HepG2 (cell line): ENCODE measurements around the gene LRRC25. TPM values are rescaled to one million over a fixed set of nuclear protein-coding genes. Genes with fewer than 3 reads are reported as not detected.

Experiments
- CBX2 ChIP-seq, 2 experiments: fragments of 200-600 bp in 1 of 2; sonication (generic); formaldehyde crosslinking in 1 of 2; IDR thresholded peaks; 2 replicates each; pipeline versions ENCODE4 v1.7.0 to v1.8.1; 2018 to 2022; ENCODE audit warnings: low read depth in 2 of 2, low read length in 1 of 2, mild to moderate bottlenecking in 1 of 2, missing genetic modification reagents in 1 of 2
- CENPX ChIP-seq: sonication (generic); formaldehyde crosslinking; IDR thresholded peaks from 2 replicates; pipeline ENCODE4 v1.9.0; 2021; ENCODE audit warnings: mild to moderate bottlenecking, missing genetic modification reagents, moderate library complexity
- HMGA1 ChIP-seq: sonication (generic); formaldehyde crosslinking; conservative IDR thresholded peaks from 2 replicates; pipeline ENCODE4 v1.4.0; 2020; ENCODE audit warnings: missing genetic modification reagents
- HOXD1 ChIP-seq: sonication (generic); formaldehyde crosslinking; IDR thresholded peaks from 2 replicates; pipeline ENCODE4 v1.5.0; 2020; ENCODE audit warnings: missing genetic modification reagents
- KLF11 ChIP-seq: IDR thresholded peaks from 2 replicates; pipeline ENCODE4 v1.6.1; 2016; ENCODE audit warnings: missing compliant biosample characterization
- KLF16 ChIP-seq, 2 experiments: sonication (generic) in 1 of 2; formaldehyde crosslinking in 1 of 2; IDR thresholded peaks; 2 replicates each; pipeline versions ENCODE4 v1.6.1 to v1.8.0; 2016 to 2023; ENCODE audit warnings: missing genetic modification reagents in 2 of 2, missing compliant biosample characterization in 1 of 2
- MAZ ChIP-seq, 2 experiments: sonication (generic) in 1 of 2; formaldehyde crosslinking in 1 of 2; IDR thresholded peaks; 2 replicates each; pipeline versions ENCODE4 v1.5.0 to v1.6.1; 2012 to 2020; ENCODE audit warnings: low read depth in 2 of 2, mild to moderate bottlenecking in 2 of 2, borderline replicate concordance in 1 of 2, improper control_type of control experiment in 1 of 2, low read length in 1 of 2, missing genetic modification reagents in 1 of 2, moderate library complexity in 1 of 2
- NFIC ChIP-seq: IDR thresholded peaks from 2 replicates; pipeline ENCODE4 v1.6.1; 2012; ENCODE audit warnings: mild to moderate bottlenecking, low read length, inconsistent platforms
- SAP130 ChIP-seq: IDR thresholded peaks from 2 replicates; pipeline ENCODE4 v1.6.1; 2016; ENCODE audit warnings: low read depth
- YEATS4 ChIP-seq: sonication (generic); formaldehyde crosslinking; IDR thresholded peaks from 2 replicates; pipeline ENCODE4 v1.4.0; 2020; ENCODE audit warnings: missing genetic modification reagents, borderline replicate concordance
- ZEB1 ChIP-seq: IDR thresholded peaks from 2 replicates; pipeline ENCODE4 v1.6.1; 2012; ENCODE audit warnings: mild to moderate bottlenecking, low read depth, inconsistent platforms; ENCODE audit not compliant: insufficient replicate concordance
- ZFP62 ChIP-seq: sonication (generic); formaldehyde crosslinking; IDR thresholded peaks from 2 replicates; pipeline ENCODE4 v1.4.0; 2020; ENCODE audit warnings: missing genetic modification reagents
- ZNF501 ChIP-seq: sonication (generic); formaldehyde crosslinking; IDR thresholded peaks from 2 replicates; pipeline ENCODE4 v1.5.1; 2020; ENCODE audit warnings: mild to moderate bottlenecking, moderate library complexity, missing genetic modification reagents
- ZNF543 ChIP-seq: sonication (generic); formaldehyde crosslinking; IDR thresholded peaks from 2 replicates; pipeline ENCODE4 v1.4.0; 2020; ENCODE audit warnings: mild to moderate bottlenecking, missing genetic modification reagents
- ZNF777 ChIP-seq: sonication (generic); formaldehyde crosslinking; IDR thresholded peaks from 2 replicates; pipeline ENCODE4 v1.4.0; 2020; ENCODE audit warnings: missing genetic modification reagents
- ZNF83 ChIP-seq: sonication (generic); formaldehyde crosslinking; IDR thresholded peaks from 2 replicates; pipeline ENCODE4 v1.4.0; 2020; ENCODE audit warnings: missing genetic modification reagents, mild to moderate bottlenecking, borderline replicate concordance
- polyA plus RNA-seq, 8 experiments: library from polyadenylated mRNA; depleted of rRNA in 3 of 8; stranded (reverse) in 7 of 8; unstranded in 1 of 8; fragments of >200 nt; fragmentation: Illumina TruSeq in 4 of 8; extraction: Trizol in 4 of 8; gene quantifications; 2 replicates each; pipeline versions ENCODE4 v1.2.1 to v1.2.3, GENCODE V29; 2011 to 2016; ENCODE audit warnings: low read depth in 4 of 8, missing spikeins in 1 of 8, mixed read lengths in 1 of 8; ENCODE audit not compliant: insufficient read depth in 1 of 8
- total RNA-seq, 5 experiments: library from RNA; depleted of rRNA; stranded (reverse); fragments of >200 nt; fragmentation: Illumina TruSeq; extraction: Trizol; gene quantifications; 2 replicates each; pipeline ENCODE4 v1.2.3, GENCODE V29; 2016; ENCODE audit warnings: low read depth in 1 of 5
- TF ChIP-seq, protein P1 (sequence below): sonication (generic); formaldehyde crosslinking; IDR thresholded peaks from 2 replicates; pipeline ENCODE4 v1.4.0; 2020; ENCODE audit warnings: mild to moderate bottlenecking, missing genetic modification reagents
- TF ChIP-seq, protein P2 (sequence below): sonication (generic); formaldehyde crosslinking; conservative IDR thresholded peaks from 2 replicates; pipeline ENCODE4 v1.4.0; 2020; ENCODE audit warnings: missing genetic modification reagents
- TF ChIP-seq, protein P3 (sequence below): IDR thresholded peaks from 2 replicates; pipeline ENCODE4 v1.6.1; 2016; ENCODE audit warnings: mild to moderate bottlenecking, missing biosample characterization, missing genetic modification reagents
- TF ChIP-seq, protein P4 (sequence below): IDR thresholded peaks from 2 replicates; pipeline ENCODE4 v1.6.1; 2016; ENCODE audit warnings: missing genetic modification reagents, missing compliant biosample characterization
- TF ChIP-seq, protein P5 (sequence below): sonication (generic); formaldehyde crosslinking; IDR thresholded peaks from 2 replicates; pipeline ENCODE4 v1.5.1; 2020; ENCODE audit warnings: mild to moderate bottlenecking, missing genetic modification reagents, borderline replicate concordance
- TF ChIP-seq, protein P6 (sequence below): sonication (generic); formaldehyde crosslinking; IDR thresholded peaks from 2 replicates; pipeline ENCODE4 v1.5.0; 2020; ENCODE audit warnings: mild to moderate bottlenecking, low read depth, missing genetic modification reagents, borderline replicate concordance
- TF ChIP-seq, protein P7 (sequence below): sonication (generic); formaldehyde crosslinking; IDR thresholded peaks from 2 replicates; pipeline ENCODE4 v1.4.0; 2020; ENCODE audit warnings: missing genetic modification reagents; ENCODE audit errors: not compliant biosample characterization

LRRC25 gene
- total and polyA plus RNA-seq, 2 of the 13 experiments (the other 11 are each of a cell fraction or from before 2014, with no cell fraction given), result 0.13 to 0.53 TPM

DNA sequence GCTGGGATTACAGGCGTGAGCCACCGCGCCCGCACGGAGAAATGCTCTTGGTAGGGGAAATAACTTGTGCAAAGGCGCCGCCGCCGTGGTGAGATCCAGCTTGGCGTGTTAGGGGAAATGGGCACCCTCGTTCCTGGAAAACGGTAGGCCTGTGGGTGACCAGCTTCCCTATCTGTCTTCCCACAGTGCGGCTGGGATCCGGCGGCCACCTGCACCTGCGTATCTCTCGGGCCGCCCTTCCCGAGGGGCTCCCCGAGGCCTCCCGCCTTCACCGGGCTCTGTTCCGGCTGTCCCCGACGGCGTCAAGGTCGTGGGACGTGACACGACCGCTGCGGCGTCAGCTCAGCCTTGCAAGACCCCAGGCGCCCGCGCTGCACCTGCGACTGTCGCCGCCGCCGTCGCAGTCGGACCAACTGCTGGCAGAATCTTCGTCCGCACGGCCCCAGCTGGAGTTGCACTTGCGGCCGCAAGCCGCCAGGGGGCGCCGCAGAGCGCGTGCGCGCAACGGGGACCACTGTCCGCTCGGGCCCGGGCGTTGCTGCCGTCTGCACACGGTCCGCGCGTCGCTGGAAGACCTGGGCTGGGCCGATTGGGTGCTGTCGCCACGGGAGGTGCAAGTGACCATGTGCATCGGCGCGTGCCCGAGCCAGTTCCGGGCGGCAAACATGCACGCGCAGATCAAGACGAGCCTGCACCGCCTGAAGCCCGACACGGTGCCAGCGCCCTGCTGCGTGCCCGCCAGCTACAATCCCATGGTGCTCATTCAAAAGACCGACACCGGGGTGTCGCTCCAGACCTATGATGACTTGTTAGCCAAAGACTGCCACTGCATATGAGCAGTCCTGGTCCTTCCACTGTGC, 9.1 kb downstream of the LRRC25 start (continued):
- TF ChIP-seq, protein P1, sequence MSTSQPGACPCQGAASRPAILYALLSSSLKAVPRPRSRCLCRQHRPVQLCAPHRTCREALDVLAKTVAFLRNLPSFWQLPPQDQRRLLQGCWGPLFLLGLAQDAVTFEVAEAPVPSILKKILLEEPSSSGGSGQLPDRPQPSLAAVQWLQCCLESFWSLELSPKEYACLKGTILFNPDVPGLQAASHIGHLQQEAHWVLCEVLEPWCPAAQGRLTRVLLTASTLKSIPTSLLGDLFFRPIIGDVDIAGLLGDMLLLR (CRISPR knock-in tag), result peak; percentile 87
- TF ChIP-seq HMGA1 (CRISPR knock-in tag), result no peak
- TF ChIP-seq NFIC, result no peak
- no peak for TF ChIP-seq KLF11
- peak; percentile 76; the same call in 1 of the 2 replicates for TF ChIP-seq HOXD1
- TF ChIP-seq, protein P2, sequence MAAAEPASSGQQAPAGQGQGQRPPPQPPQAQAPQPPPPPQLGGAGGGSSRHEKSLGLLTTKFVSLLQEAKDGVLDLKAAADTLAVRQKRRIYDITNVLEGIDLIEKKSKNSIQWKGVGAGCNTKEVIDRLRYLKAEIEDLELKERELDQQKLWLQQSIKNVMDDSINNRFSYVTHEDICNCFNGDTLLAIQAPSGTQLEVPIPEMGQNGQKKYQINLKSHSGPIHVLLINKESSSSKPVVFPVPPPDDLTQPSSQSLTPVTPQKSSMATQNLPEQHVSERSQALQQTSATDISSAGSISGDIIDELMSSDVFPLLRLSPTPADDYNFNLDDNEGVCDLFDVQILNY, result peak; percentile 38; the same call in 1 of the 2 replicates
- TF ChIP-seq, protein P3, sequence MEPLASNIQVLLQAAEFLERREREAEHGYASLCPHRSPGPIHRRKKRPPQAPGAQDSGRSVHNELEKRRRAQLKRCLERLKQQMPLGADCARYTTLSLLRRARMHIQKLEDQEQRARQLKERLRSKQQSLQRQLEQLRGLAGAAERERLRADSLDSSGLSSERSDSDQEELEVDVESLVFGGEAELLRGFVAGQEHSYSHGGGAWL (CRISPR knock-in tag), result peak; percentile 64
- TF ChIP-seq, protein P4, sequence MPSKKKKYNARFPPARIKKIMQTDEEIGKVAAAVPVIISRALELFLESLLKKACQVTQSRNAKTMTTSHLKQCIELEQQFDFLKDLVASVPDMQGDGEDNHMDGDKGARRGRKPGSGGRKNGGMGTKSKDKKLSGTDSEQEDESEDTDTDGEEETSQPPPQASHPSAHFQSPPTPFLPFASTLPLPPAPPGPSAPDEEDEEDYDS (CRISPR knock-in tag), result peak; percentile 23; the same call in 1 of the 2 replicates
- TF ChIP-seq ZFP62 (CRISPR knock-in tag), result peak; percentile 68; the same call in 1 of the 2 replicates
- peak; percentile 19; the same call in 1 of the 2 replicates for TF ChIP-seq MAZ (IDR thresholded peaks at IDR 0.05; ENCODE audit: borderline replicate concordance, low read depth, low read length)
- peak; percentile 79 for TF ChIP-seq MAZ (CRISPR knock-in tag; IDR thresholded peaks at IDR 0.05; ENCODE audit: low read depth)
- peak; percentile 85 for TF ChIP-seq ZNF777 (CRISPR knock-in tag)
- TF ChIP-seq KLF16 (CRISPR knock-in tag; IDR thresholded peaks at IDR 0.05), result peak in 1 of 2 experiments; percentile 74; a peak in 1 of 4 replicates
- no peak for TF ChIP-seq CENPX
- peak; percentile 68 for TF ChIP-seq YEATS4 (CRISPR knock-in tag)
- TF ChIP-seq, protein P5, sequence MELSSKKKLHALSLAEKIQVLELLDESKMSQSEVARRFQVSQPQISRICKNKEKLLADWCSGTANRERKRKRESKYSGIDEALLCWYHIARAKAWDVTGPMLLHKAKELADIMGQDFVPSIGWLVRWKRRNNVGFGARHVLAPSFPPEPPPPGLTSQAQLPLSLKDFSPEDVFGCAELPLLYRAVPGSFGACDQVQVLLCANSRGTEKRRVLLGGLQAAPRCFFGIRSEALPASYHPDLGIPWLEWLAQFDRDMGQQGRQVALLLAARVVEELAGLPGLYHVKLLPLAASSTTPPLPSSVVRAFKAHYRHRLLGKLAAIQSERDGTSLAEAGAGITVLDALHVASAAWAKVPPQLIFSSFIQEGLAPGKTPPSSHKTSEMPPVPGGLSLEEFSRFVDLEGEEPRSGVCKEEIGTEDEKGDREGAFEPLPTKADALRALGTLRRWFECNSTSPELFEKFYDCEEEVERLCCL (CRISPR knock-in tag), result no peak
- no peak for TF ChIP-seq CBX2 (IDR thresholded peaks at IDR 0.05; ENCODE audit: low read depth, low read length)
- TF ChIP-seq CBX2 (CRISPR knock-in tag; IDR thresholded peaks at IDR 0.05; ENCODE audit: low read depth), result no peak
- TF ChIP-seq, protein P6, sequence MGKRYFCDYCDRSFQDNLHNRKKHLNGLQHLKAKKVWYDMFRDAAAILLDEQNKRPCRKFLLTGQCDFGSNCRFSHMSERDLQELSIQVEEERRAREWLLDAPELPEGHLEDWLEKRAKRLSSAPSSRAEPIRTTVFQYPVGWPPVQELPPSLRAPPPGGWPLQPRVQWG (CRISPR knock-in tag), result peak; percentile 87
- TF ChIP-seq, protein P7, sequence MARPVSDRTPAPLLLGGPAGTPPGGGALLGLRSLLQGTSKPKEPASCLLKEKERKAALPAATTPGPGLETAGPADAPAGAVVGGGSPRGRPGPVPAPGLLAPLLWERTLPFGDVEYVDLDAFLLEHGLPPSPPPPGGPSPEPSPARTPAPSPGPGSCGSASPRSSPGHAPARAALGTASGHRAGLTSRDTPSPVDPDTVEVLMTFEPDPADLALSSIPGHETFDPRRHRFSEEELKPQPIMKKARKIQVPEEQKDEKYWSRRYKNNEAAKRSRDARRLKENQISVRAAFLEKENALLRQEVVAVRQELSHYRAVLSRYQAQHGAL (CRISPR knock-in tag), result peak; percentile 46
- TF ChIP-seq ZEB1, result peak; percentile 51
- TF ChIP-seq ZNF543 (CRISPR knock-in tag), result peak; percentile 83; the same call in 1 of the 2 replicates
- TF ChIP-seq ZNF83 (CRISPR knock-in tag), result no peak
- peak; percentile 57 for TF ChIP-seq SAP130 (CRISPR knock-in tag)
- TF ChIP-seq ZNF501 (CRISPR knock-in tag), result peak; percentile 85; the same call in 1 of the 2 replicates
